GM12874 (cell line): Measurements from ENCODE around the gene LDLRAD4.

Source experiments
- CTCF ChIP-seq: IDR thresholded peaks from 2 replicates; pipeline ENCODE4 v1.5.1; 2011; ENCODE audit warnings: low read depth, mild to moderate bottlenecking, control low read depth, low read length, moderate library complexity; ENCODE audit not compliant: insufficient read depth

The LDLRAD4 gene

GRCh38 chr18:13415736-13416135 lies 197.2 kb downstream of the LDLRAD4 start:
- no peak for TF ChIP-seq CTCF

- TF ChIP-seq CTCF: no peak
Measured at GRCh38 chr18:13416208-13416607, 197.6 kb downstream of the LDLRAD4 start.

- TF ChIP-seq CTCF: no peak
Measured at GRCh38 chr18:13416848-13417247, 198.3 kb downstream of the LDLRAD4 start.

- TF ChIP-seq CTCF: no peak
Measured at GRCh38 chr18:13418013-13418710, 199.6 kb downstream of the LDLRAD4 start.

- no peak for TF ChIP-seq CTCF
Measured at GRCh38 chr18:13420969-13421686, 202.6 kb downstream of the LDLRAD4 start.

- TF ChIP-seq CTCF: no peak
Measured at GRCh38 chr18:13422541-13423147, 204.1 kb downstream of the LDLRAD4 start.

- no peak for TF ChIP-seq CTCF
Measured at GRCh38 chr18:13423352-13423751, 204.8 kb downstream of the LDLRAD4 start.
